Activated T-cell treated with anti-CD3 and anti-CD28 coated beads, Interleukin-2, amount 50 U/mL, for 4 hours (primary cell): ENCODE results near the gene FANCL. TPM values are rescaled to one million over a fixed set of nuclear protein-coding genes. Genes with fewer than 3 reads are reported as not detected.
"Not testable (repeated sequence)": the region's sequence is repeated elsewhere in the genome, so short reads cannot be mapped to it uniquely, and the experiment has no call there.

ENCODE experiments used
- ATAC-seq, 2 donors: fragments of 200-7000 bp; cut with Tn5 transposase; one replicate each; pipeline ENCODE4 v1.10.0; 2021
- DNase-seq: peaks from one replicate; pipeline ENCODE4 v3.0.0-alpha.2; 2020
- H3K27me3 Mint-ChIP-seq: one replicate; pipeline ENCODE4 v1.8.0; 2021; ENCODE audit warnings: low read depth, mixed read lengths
- H3K36me3 Mint-ChIP-seq: one replicate; pipeline ENCODE4 v1.8.0; 2022; ENCODE audit warnings: mixed read lengths; ENCODE audit not compliant: insufficient read depth
- H3K4me1 Mint-ChIP-seq: one replicate; pipeline ENCODE4 v1.8.0; 2021; ENCODE audit warnings: low read depth, mixed read lengths
- H3K4me3 Mint-ChIP-seq: one replicate; pipeline ENCODE4 v1.8.0; 2021; ENCODE audit warnings: mild to moderate bottlenecking, moderate library complexity, mixed read lengths
- H3K9me3 Mint-ChIP-seq: one replicate; pipeline ENCODE4 v1.8.0; 2021; ENCODE audit warnings: mixed read lengths
- total RNA-seq, 3 donors: library from RNA; stranded (reverse); gene quantifications; one replicate each; pipeline ENCODE4 v1.2.1, GENCODE V29; 2021

FANCL gene
- total RNA-seq, result 1 to 10 TPM; 7.7 to 9.2 (median 8.3) TPM

- H3K27me3 Mint-ChIP-seq, result peaks cover 8% of the 10 kb centered on the region
- DNase-seq, result peak; percentile 45
- peak within 1 kb of the TSS; percentile 94 for H3K4me3 Mint-ChIP-seq
- peaks cover 29% of the 10 kb centered on the region for H3K4me1 Mint-ChIP-seq
- ATAC-seq, result peak; percentile 83 to 85
- no peaks in the 10 kb centered on the region for H3K36me3 Mint-ChIP-seq
- no peaks in the 10 kb centered on the region for H3K9me3 Mint-ChIP-seq
Observed at GRCh38 chr2:58240670-58241545, at the start of gene FANCL. TSS of gene FANCL (minus strand) at chr2:58241325. CDS start at chr2:58241313, 12 bp downstream.

GRCh38 chr2:58289029-58289428 lies 47.9 kb upstream of the FANCL start:
- Mint-ChIP-seq H3K36me3 (no peaks in the 10 kb centered on the region), H3K27me3 (peaks cover 8% of the 10 kb centered on the region), H3K4me3 (no peak overlapping the region), H3K4me1 (no peaks in the 10 kb centered on the region), H3K9me3 (no peaks in the 10 kb centered on the region)
- no peak for ATAC-seq
- DNase-seq, result no peak

GRCh38 chr2:58283931-58284330 lies 42.8 kb upstream of the FANCL start:
- DNase-seq (no peak), ATAC-seq (no peak)
- no peaks in the 10 kb centered on the region for H3K4me1 Mint-ChIP-seq
- no peaks in the 10 kb centered on the region for H3K9me3 Mint-ChIP-seq
- peaks cover 3% of the 10 kb centered on the region for H3K27me3 Mint-ChIP-seq
- no peak overlapping the region for H3K4me3 Mint-ChIP-seq
- no peaks in the 10 kb centered on the region for H3K36me3 Mint-ChIP-seq

GRCh38 chr2:58275144-58275543 lies 34.0 kb upstream of the FANCL start:
- not testable (repeated sequence) for H3K4me1 Mint-ChIP-seq, H3K27me3 Mint-ChIP-seq, ATAC-seq, H3K9me3 Mint-ChIP-seq, H3K4me3 Mint-ChIP-seq, H3K36me3 Mint-ChIP-seq, DNase-seq

GRCh38 chr2:58271826-58272225 lies 30.7 kb upstream of the FANCL start:
- DNase-seq, result no peak
- Mint-ChIP-seq H3K4me1 (no peaks in the 10 kb centered on the region), H3K27me3 (peaks cover 2% of the 10 kb centered on the region), H3K9me3 (no peaks in the 10 kb centered on the region), H3K4me3 (no peak overlapping the region), H3K36me3 (no peaks in the 10 kb centered on the region)
- no peak for ATAC-seq

- Mint-ChIP-seq H3K36me3 (no peaks in the 10 kb centered on the region), H3K27me3 (peaks cover 2% of the 10 kb centered on the region), H3K4me3 (no peak overlapping the region), H3K4me1 (no peaks in the 10 kb centered on the region), H3K9me3 (no peaks in the 10 kb centered on the region)
- no peak for ATAC-seq
- no peak for DNase-seq
Observed at GRCh38 chr2:58268685-58269084, 27.6 kb upstream of the FANCL start.

GRCh38 chr2:58266211-58266610 lies 25.1 kb upstream of the FANCL start:
- H3K4me1 Mint-ChIP-seq, result no peaks in the 10 kb centered on the region

GRCh38 chr2:58261209-58261608 lies 20.1 kb upstream of the FANCL start:
- H3K27me3 Mint-ChIP-seq, result peaks cover 6% of the 10 kb centered on the region
- no peaks in the 10 kb centered on the region for H3K36me3 Mint-ChIP-seq
- DNase-seq (no peak), ATAC-seq (no peak)
- H3K4me3 Mint-ChIP-seq, result no peak overlapping the region
- peaks cover 4% of the 10 kb centered on the region for H3K9me3 Mint-ChIP-seq
- peaks cover 2% of the 10 kb centered on the region for H3K4me1 Mint-ChIP-seq

More at GRCh38 chr2:58266211-58266610, 25.1 kb upstream of the FANCL start:
- ATAC-seq (no peak), DNase-seq (no peak)
- Mint-ChIP-seq H3K4me3 (no peak overlapping the region), H3K36me3 (no peaks in the 10 kb centered on the region), H3K9me3 (no peaks in the 10 kb centered on the region), H3K27me3 (peaks cover 2% of the 10 kb centered on the region)

GRCh38 chr2:58258456-58258855 lies 17.3 kb upstream of the FANCL start:
- H3K9me3 Mint-ChIP-seq, DNase-seq, H3K36me3 Mint-ChIP-seq, H3K4me1 Mint-ChIP-seq, H3K27me3 Mint-ChIP-seq, H3K4me3 Mint-ChIP-seq: not testable (repeated sequence)
- peak; percentile 97 for ATAC-seq

GRCh38 chr2:58251331-58252201 lies 10.4 kb upstream of the FANCL start:
- not testable (repeated sequence) for H3K4me1 Mint-ChIP-seq, H3K27me3 Mint-ChIP-seq, H3K4me3 Mint-ChIP-seq, DNase-seq, H3K9me3 Mint-ChIP-seq, H3K36me3 Mint-ChIP-seq, ATAC-seq

- DNase-seq, result no peak
- Mint-ChIP-seq H3K36me3 (no peaks in the 10 kb centered on the region), H3K27me3 (peaks cover 10% of the 10 kb centered on the region), H3K4me1 (peaks cover 29% of the 10 kb centered on the region), H3K4me3 (peak overlapping the region; percentile 94), H3K9me3 (no peaks in the 10 kb centered on the region)
- no peak for ATAC-seq
Observed at GRCh38 chr2:58241546-58241864, 380 bp upstream of the FANCL start.

GRCh38 chr2:58239243-58239925 lies 1.7 kb downstream of the FANCL start:
- H3K9me3 Mint-ChIP-seq, result no peaks in the 10 kb centered on the region
- H3K4me1 Mint-ChIP-seq, result peaks cover 33% of the 10 kb centered on the region
- H3K36me3 Mint-ChIP-seq, result no peaks in the 10 kb centered on the region
- peak overlapping the region; percentile 21 for H3K4me3 Mint-ChIP-seq
- H3K27me3 Mint-ChIP-seq, result no peaks in the 10 kb centered on the region
- no peak for DNase-seq
- ATAC-seq, result no peak

GRCh38 chr2:58237741-58238140 lies 3.4 kb downstream of the FANCL start:
- ATAC-seq (no peak), DNase-seq (no peak)
- H3K27me3 Mint-ChIP-seq, result no peaks in the 10 kb centered on the region
- H3K36me3 Mint-ChIP-seq, result no peaks in the 10 kb centered on the region
- H3K9me3 Mint-ChIP-seq, result no peaks in the 10 kb centered on the region
- no peak overlapping the region for H3K4me3 Mint-ChIP-seq
- H3K4me1 Mint-ChIP-seq, result peaks cover 33% of the 10 kb centered on the region

GRCh38 chr2:58235984-58236383 lies 5.1 kb downstream of the FANCL start:
- ATAC-seq (no peak), DNase-seq (no peak)
- no peak overlapping the region for H3K4me3 Mint-ChIP-seq
- H3K27me3 Mint-ChIP-seq, result no peaks in the 10 kb centered on the region
- H3K36me3 Mint-ChIP-seq, result peaks cover 4% of the 10 kb centered on the region
- peaks cover 29% of the 10 kb centered on the region for H3K4me1 Mint-ChIP-seq
- no peaks in the 10 kb centered on the region for H3K9me3 Mint-ChIP-seq
